ENCODE results near the gene PTGIR.

Gene PTGIR

GRCh38 chr19:46603752-46604231 is 21.1 kb downstream of the PTGIR start:
- no peak overlapping the region for H3K4me3 ChIP-seq (ENCODE audit: low read length)
- DNase-seq: no peak

GRCh38 chr19:46603195-46603637 is 21.7 kb downstream of the PTGIR start:
- Histone ChIP-seq H3K79me1 (ENCODE audit: low read length) (peaks cover 33% of the 10 kb centered on the region), H3K4me3 (ENCODE audit: low read length) (peak overlapping the region; percentile 99), H3K56ac (ENCODE audit: low read length) (peak overlapping the region; percentile 96), H2AK5ac (ENCODE audit: low read length) (no peak overlapping the region), H2BK120ac (ENCODE audit: low read depth, low read length) (no peak overlapping the region), H4K5ac (ENCODE audit: low read length) (no peak overlapping the region), H3K23ac (ENCODE audit: low read length) (no peak overlapping the region), H3K27me3 (ENCODE audit: insufficient read depth, low read length, poor library complexity) (no peaks in the 10 kb centered on the region), H3K79me2 (ENCODE audit: control insufficient read depth, insufficient read depth, low read length) (peaks cover 51% of the 10 kb centered on the region), H3K4me2 (ENCODE audit: low read length) (peak overlapping the region; percentile 79), H3K18ac (ENCODE audit: low read length) (no peak overlapping the region), H2BK15ac (replicated peaks; ENCODE audit: low read depth) (no peak overlapping the region), H4K8ac (ENCODE audit: low read depth, low read length) (no peak overlapping the region), H3K27ac (ENCODE audit: low read depth, low read length) (no peak overlapping the region), H3K36me3 (ENCODE audit: control insufficient read depth, insufficient read depth, low read length) (peaks cover 16% of the 10 kb centered on the region), H3K4me1 (ENCODE audit: control insufficient read depth, low read depth, low read length) (peaks cover 11% of the 10 kb centered on the region), H2BK5ac (ENCODE audit: low read length) (no peak overlapping the region), H3K9ac (ENCODE audit: low read length) (peak overlapping the region; percentile 99), H3K4ac (ENCODE audit: low read depth, low read length) (no peak overlapping the region)
- WGBS (ENCODE audit: extremely low coverage, insufficient coverage, low lambda C conversion rate): no CpG with 5 or more reads among the region's 2 CpGs
- DNase-seq: peak; percentile 38

More at GRCh38 chr19:46603752-46604231, 21.1 kb downstream of the PTGIR start:
- Histone ChIP-seq H3K27me3 (ENCODE audit: insufficient read depth, low read length, poor library complexity) (no peaks in the 10 kb centered on the region), H3K27ac (ENCODE audit: low read depth, low read length) (no peak overlapping the region), H2BK15ac (replicated peaks; ENCODE audit: low read depth) (no peak overlapping the region), H3K4ac (ENCODE audit: low read depth, low read length) (no peak overlapping the region), H4K5ac (ENCODE audit: low read length) (no peak overlapping the region), H3K9ac (ENCODE audit: low read length) (peak overlapping the region; percentile 99), H4K8ac (ENCODE audit: low read depth, low read length) (no peak overlapping the region), H3K56ac (ENCODE audit: low read length) (peak overlapping the region; percentile 65), H2AK5ac (ENCODE audit: low read length) (no peak overlapping the region), H2BK5ac (ENCODE audit: low read length) (no peak overlapping the region), H3K23ac (ENCODE audit: low read length) (no peak overlapping the region), H3K79me2 (ENCODE audit: control insufficient read depth, insufficient read depth, low read length) (peaks cover 51% of the 10 kb centered on the region), H2BK120ac (ENCODE audit: low read depth, low read length) (no peak overlapping the region), H3K18ac (ENCODE audit: low read length) (no peak overlapping the region), H3K4me1 (ENCODE audit: control insufficient read depth, low read depth, low read length) (peaks cover 11% of the 10 kb centered on the region), H3K4me2 (ENCODE audit: low read length) (peak overlapping the region; percentile 79), H3K79me1 (ENCODE audit: low read length) (peaks cover 34% of the 10 kb centered on the region), H3K36me3 (ENCODE audit: control insufficient read depth, insufficient read depth, low read length) (peaks cover 22% of the 10 kb centered on the region)
- no CpG with 5 or more reads among the region's 9 CpGs for WGBS (ENCODE audit: extremely low coverage, insufficient coverage, low lambda C conversion rate)

GRCh38 chr19:46602392-46603194 is 22.3 kb downstream of the PTGIR start:
- no peak overlapping the region for H4K5ac ChIP-seq (ENCODE audit: low read length)
- H2BK15ac ChIP-seq (replicated peaks; ENCODE audit: low read depth): no peak overlapping the region
- no CpG with 5 or more reads among the region's 23 CpGs for WGBS (ENCODE audit: extremely low coverage, insufficient coverage, low lambda C conversion rate)
- peak overlapping the region; percentile 99 for H3K9ac ChIP-seq (ENCODE audit: low read length)
- peak overlapping the region; percentile 56 for H3K23ac ChIP-seq (ENCODE audit: low read length)
- H2AK5ac ChIP-seq (ENCODE audit: low read length): no peak overlapping the region
- H3K4me3 ChIP-seq (ENCODE audit: low read length): peak overlapping the region; percentile 99
- H3K27me3 ChIP-seq (ENCODE audit: insufficient read depth, low read length, poor library complexity): no peaks in the 10 kb centered on the region
- peaks cover 11% of the 10 kb centered on the region for H3K4me1 ChIP-seq (ENCODE audit: control insufficient read depth, low read depth, low read length)
- H2BK120ac ChIP-seq (ENCODE audit: low read depth, low read length): no peak overlapping the region
- peak overlapping the region; percentile 99 for H3K18ac ChIP-seq (ENCODE audit: low read length)
- peak overlapping the region; percentile 96 for H3K56ac ChIP-seq (ENCODE audit: low read length)
- no peak overlapping the region for H2BK5ac ChIP-seq (ENCODE audit: low read length)
- peaks cover 10% of the 10 kb centered on the region for H3K36me3 ChIP-seq (ENCODE audit: control insufficient read depth, insufficient read depth, low read length)
- no peak for DNase-seq
- no peak overlapping the region for H3K4ac ChIP-seq (ENCODE audit: low read depth, low read length)
- peak overlapping the region; percentile 79 for H3K4me2 ChIP-seq (ENCODE audit: low read length)
- H3K79me1 ChIP-seq (ENCODE audit: low read length): peaks cover 28% of the 10 kb centered on the region
- no peak overlapping the region for H3K27ac ChIP-seq (ENCODE audit: low read depth, low read length)
- H4K8ac ChIP-seq (ENCODE audit: low read depth, low read length): no peak overlapping the region
- H3K79me2 ChIP-seq (ENCODE audit: control insufficient read depth, insufficient read depth, low read length): peaks cover 51% of the 10 kb centered on the region

GRCh38 chr19:46601318-46602224 is 23.3 kb downstream of the PTGIR start, which contains the start of gene CALM3:
Gene CALM3 (plus strand): TSS chr19:46601330. CDS start chr19:46601435, 105 bp downstream.
- Histone ChIP-seq H3K4me1 (ENCODE audit: control insufficient read depth, low read depth, low read length) (peaks cover 11% of the 10 kb centered on the region), H3K4me2 (ENCODE audit: low read length) (peak within 1 kb of the TSS; percentile 79), H3K27me3 (ENCODE audit: insufficient read depth, low read length, poor library complexity) (no peaks in the 10 kb centered on the region), H3K18ac (ENCODE audit: low read length) (peak within 1 kb of the TSS; percentile 99), H3K23ac (ENCODE audit: low read length) (no peak within 1 kb of the TSS), H4K8ac (ENCODE audit: low read depth, low read length) (peak within 1 kb of the TSS; percentile 7), H3K56ac (ENCODE audit: low read length) (peak within 1 kb of the TSS; percentile 96), H2AK5ac (ENCODE audit: low read length) (no peak within 1 kb of the TSS), H3K36me3 (ENCODE audit: control insufficient read depth, insufficient read depth, low read length) (peaks cover 4% of the 10 kb centered on the region), H2BK5ac (ENCODE audit: low read length) (peak within 1 kb of the TSS; percentile 97), H3K4me3 (ENCODE audit: low read length) (peak within 1 kb of the TSS; percentile 99), H3K27ac (ENCODE audit: low read depth, low read length) (peak within 1 kb of the TSS; percentile 72), H2BK15ac (replicated peaks; ENCODE audit: low read depth) (no peak within 1 kb of the TSS), H2BK120ac (ENCODE audit: low read depth, low read length) (peak within 1 kb of the TSS; percentile 92), H3K9ac (ENCODE audit: low read length) (peak within 1 kb of the TSS; percentile 99), H3K79me1 (ENCODE audit: low read length) (peaks cover 21% of the 10 kb centered on the region), H3K79me2 (ENCODE audit: control insufficient read depth, insufficient read depth, low read length) (peaks cover 51% of the 10 kb centered on the region), H4K5ac (ENCODE audit: low read length) (no peak within 1 kb of the TSS), H3K4ac (ENCODE audit: low read depth, low read length) (peak within 1 kb of the TSS; percentile 98)
- no CpG with 5 or more reads among the region's 51 CpGs for WGBS (ENCODE audit: extremely low coverage, insufficient coverage, low lambda C conversion rate)
- no peak for DNase-seq

GRCh38 chr19:46600384-46601317 is 24.2 kb downstream of the PTGIR start:
- Histone ChIP-seq H3K4me1 (ENCODE audit: control insufficient read depth, low read depth, low read length) (peaks cover 11% of the 10 kb centered on the region), H3K23ac (ENCODE audit: low read length) (no peak overlapping the region), H3K4ac (ENCODE audit: low read depth, low read length) (peak overlapping the region; percentile 94), H4K5ac (ENCODE audit: low read length) (no peak overlapping the region), H3K79me2 (ENCODE audit: control insufficient read depth, insufficient read depth, low read length) (peaks cover 45% of the 10 kb centered on the region), H3K27ac (ENCODE audit: low read depth, low read length) (peak overlapping the region; percentile 58), H2BK120ac (ENCODE audit: low read depth, low read length) (no peak overlapping the region), H3K18ac (ENCODE audit: low read length) (peak overlapping the region; percentile 99), H3K4me3 (ENCODE audit: low read length) (peak overlapping the region; percentile 37), H2BK5ac (ENCODE audit: low read length) (peak overlapping the region; percentile 97), H3K4me2 (ENCODE audit: low read length) (peak overlapping the region; percentile 37), H3K79me1 (ENCODE audit: low read length) (peaks cover 18% of the 10 kb centered on the region), H3K27me3 (ENCODE audit: insufficient read depth, low read length, poor library complexity) (no peaks in the 10 kb centered on the region), H4K8ac (ENCODE audit: low read depth, low read length) (no peak overlapping the region), H2AK5ac (ENCODE audit: low read length) (no peak overlapping the region), H3K56ac (ENCODE audit: low read length) (peak overlapping the region; percentile 96), H3K9ac (ENCODE audit: low read length) (peak overlapping the region; percentile 99), H3K36me3 (ENCODE audit: control insufficient read depth, insufficient read depth, low read length) (peaks cover 2% of the 10 kb centered on the region), H2BK15ac (replicated peaks; ENCODE audit: low read depth) (no peak overlapping the region)
- peak; percentile 99 for DNase-seq
- WGBS (ENCODE audit: extremely low coverage, insufficient coverage, low lambda C conversion rate): no CpG with 5 or more reads among the region's 93 CpGs
